22Rv1 (cell line): Measurements from ENCODE around the gene SLC45A1.
"Not testable (repeated sequence)": the region's sequence is repeated elsewhere in the genome, so short reads cannot be mapped to it uniquely, and the experiment has no call there.

Experiments used
- H3K27ac ChIP-seq: fragments of 450-650 bp; 2 replicates; pipeline ENCODE4 v1.5.1; 2017
- ZFX ChIP-seq: fragments of 450-650 bp; IDR thresholded peaks from 2 replicates; pipeline ENCODE4 v1.6.1; 2017; ENCODE audit warnings: antibody characterized with exemption, borderline replicate concordance
- TF ChIP-seq, protein P1 (sequence below): fragments of 450-650 bp; IDR thresholded peaks from 2 replicates; pipeline ENCODE4 v1.5.1; 2017; ENCODE audit warnings: mild to moderate bottlenecking

The SLC45A1 gene

DNA sequence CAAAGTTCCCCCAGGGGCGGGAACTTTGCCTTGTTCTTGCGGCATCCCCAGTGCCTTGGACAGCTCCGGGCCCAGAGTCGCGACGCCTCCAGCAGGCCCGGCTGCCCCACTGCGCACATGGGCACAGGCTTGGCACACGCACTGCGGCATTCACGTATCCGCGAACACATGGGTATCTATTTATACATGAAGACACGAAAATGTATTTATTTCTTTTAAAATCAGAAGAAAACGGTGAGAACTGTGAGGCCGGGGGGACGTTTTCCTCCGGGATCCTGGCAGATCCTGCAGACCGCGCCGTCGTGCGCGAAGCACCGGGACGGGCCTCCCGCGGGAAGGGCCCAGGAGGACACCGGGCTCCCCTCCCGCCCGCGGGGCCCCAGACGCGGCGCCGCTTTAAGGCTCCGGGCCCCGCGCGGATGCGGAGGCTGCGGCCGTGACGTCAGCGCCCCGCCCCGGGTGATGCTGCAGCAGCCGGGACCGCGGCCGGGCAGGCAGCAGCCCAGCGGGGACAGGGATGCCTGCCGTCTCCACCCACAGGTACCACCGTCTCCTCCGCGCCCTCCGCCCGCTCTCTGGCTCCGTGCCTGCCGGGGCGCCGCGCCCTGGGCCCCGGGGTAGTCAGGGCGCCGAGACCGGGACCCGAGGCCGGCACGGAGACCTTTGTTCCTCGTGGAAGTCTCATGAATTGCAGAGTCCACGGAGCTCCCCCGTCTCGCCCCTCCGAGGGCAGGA, at the start of gene SLC45A1:
Gene SLC45A1, plus strand, starts transcription at position 468 of the 735 bp plus-strand sequence. CDS start 6,216 bp downstream, outside the sequence.
- no peak within 1 kb of the TSS for H3K27ac ChIP-seq
- TF ChIP-seq ZFX = no peak
- TF ChIP-seq, protein P1, sequence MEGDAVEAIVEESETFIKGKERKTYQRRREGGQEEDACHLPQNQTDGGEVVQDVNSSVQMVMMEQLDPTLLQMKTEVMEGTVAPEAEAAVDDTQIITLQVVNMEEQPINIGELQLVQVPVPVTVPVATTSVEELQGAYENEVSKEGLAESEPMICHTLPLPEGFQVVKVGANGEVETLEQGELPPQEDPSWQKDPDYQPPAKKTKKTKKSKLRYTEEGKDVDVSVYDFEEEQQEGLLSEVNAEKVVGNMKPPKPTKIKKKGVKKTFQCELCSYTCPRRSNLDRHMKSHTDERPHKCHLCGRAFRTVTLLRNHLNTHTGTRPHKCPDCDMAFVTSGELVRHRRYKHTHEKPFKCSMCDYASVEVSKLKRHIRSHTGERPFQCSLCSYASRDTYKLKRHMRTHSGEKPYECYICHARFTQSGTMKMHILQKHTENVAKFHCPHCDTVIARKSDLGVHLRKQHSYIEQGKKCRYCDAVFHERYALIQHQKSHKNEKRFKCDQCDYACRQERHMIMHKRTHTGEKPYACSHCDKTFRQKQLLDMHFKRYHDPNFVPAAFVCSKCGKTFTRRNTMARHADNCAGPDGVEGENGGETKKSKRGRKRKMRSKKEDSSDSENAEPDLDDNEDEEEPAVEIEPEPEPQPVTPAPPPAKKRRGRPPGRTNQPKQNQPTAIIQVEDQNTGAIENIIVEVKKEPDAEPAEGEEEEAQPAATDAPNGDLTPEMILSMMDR = no peak

DNA sequence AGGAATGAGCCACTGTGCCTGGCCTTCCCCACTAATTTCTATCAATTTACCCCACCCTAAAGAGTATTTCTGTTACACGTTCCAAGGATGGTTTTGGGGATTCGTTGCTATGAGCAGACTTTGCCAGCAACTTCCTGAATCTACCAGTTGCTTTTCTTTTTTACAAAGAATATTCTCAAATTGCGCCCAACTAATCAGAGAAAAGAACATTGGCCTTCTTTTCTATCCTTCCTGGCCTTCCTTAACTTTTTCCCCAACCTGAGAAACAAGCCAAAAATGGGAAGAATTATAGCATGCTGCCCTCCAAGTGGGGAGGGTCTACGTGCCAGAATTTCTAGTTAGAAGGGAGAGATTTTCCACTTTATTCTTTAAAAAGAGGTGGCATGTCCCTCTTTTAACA, 44.9 kb upstream of the SLC45A1 start:
- no peak overlapping the region for H3K27ac ChIP-seq
- TF ChIP-seq ZFX = no peak
- TF ChIP-seq, protein P1 = no peak

DNA sequence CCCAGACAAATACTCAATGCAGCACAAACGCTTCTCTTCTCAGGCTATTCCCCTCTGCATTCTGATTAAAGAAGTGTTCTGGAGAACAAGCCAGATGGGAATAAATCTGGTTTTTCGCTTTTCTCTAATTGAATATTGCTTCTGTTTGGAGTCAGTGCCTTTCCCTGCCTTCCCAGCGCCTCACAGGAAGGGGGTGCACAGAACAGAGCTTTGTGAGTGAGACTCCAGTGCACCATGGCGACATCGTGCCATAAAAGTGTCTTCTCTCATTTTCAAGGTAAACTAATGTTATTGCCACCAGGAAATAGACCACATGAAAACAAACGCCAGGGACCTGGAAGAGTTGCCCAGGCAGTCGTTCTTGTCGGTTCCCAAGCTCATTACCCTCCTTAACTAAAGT, 43.6 kb upstream of the SLC45A1 start:
- TF ChIP-seq, protein P1 = no peak
- TF ChIP-seq ZFX = no peak
- no peak overlapping the region for H3K27ac ChIP-seq

DNA sequence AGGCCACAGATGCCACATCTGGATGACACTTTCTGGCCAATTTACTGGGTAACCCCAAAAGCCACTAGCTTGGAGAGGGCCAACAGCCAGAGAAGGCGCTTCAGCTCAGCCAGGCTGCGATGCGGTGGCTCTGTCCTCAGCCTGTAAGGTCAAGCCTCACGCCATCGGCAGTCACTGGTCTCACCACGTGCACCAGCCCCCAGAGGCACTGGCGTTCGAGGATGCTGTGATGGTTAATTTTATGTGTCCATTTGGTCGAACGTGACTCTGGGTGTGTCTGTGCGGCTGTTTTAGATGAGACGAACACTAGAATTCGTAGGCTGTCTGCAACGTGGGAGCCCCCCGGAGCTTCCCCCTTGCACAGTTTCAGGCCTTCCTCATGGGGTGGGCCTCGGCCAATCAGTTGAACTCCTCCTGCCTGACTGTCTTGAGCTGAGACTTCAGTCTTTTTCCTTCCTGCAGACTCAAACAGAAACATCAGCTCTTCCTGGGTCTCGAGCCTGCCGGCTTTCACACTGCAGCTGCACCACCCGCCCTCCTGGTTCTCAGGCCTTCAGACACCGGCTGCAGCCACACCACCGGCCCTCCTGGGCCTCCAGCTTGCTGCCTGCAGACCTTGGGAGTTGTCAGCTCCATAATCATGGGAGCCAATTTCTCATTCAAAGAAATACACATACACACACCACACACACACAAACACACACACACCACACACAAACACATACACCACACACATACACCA, 41.6 kb upstream of the SLC45A1 start:
- TF ChIP-seq, protein P1 = no peak
- TF ChIP-seq ZFX = no peak
- H3K27ac ChIP-seq = no peak overlapping the region

DNA sequence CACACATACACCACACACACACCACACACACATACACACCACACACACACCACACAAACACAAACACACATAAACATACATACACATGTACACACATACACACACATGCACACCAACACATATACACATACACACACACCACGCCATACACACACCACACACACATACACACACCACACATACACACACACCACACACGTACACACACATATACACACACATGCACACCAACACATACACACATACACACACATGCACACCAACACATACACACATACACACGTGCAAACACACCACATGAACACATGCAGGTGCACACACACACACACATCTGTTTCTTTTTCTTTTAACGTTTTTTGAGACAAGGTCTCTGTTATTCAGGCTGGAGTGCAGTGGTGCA, 41.0 kb upstream of the SLC45A1 start:
- H3K27ac ChIP-seq = no peak overlapping the region
- TF ChIP-seq ZFX = no peak
- TF ChIP-seq, protein P1 = no peak

DNA sequence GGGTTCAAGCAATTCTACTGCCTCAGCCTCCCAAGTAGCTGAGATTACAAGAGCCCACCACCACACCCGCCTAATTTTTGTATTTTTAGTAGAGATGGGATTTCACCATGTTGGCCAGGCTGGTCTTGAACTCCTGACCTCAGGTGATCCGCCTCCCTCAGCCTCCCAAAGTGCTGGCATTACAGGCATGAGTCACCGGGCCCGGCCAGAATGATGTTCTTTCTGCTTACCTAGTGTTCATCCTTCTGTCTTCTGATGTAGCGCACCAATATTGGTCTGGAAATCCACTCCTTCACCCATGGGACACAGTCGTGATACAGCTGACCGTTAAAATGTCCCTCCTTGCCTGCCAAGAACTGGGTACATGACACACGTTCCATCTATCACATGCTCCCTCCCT, 39.2 kb upstream of the SLC45A1 start:
- not testable (repeated sequence) for H3K27ac ChIP-seq

DNA sequence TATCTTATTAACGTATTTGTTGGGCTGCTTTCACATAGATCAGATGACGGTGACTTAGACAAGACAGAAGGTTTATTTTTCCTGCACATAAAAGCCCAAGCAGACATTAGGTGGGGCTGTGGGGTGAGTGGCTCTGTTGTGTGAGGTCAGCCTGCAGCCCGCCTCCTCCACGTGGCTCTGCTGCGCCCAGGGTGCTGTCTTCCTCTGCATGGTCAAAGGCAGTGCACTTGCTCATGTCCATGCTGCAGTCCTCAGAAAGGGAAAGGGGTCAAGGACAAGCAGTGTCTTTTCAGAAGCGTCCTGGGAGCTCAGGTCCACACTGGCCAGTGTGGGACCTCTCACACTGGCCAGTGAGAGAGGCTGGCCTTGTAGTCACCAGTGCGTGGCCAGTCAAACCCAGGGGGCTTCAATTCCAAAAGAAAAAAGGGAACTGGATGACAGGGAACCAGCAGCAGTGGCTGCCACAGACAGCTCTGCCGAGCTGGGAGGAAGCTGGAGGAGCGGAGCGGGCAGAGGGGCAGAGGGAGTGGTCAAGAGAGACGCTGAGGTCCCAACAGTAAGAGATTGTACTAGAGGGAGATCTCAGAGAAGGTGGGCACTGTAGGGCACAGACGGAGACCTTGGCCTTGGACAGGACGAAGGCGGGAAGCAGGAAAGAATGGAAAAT, 35.9 kb upstream of the SLC45A1 start:
- no peak for TF ChIP-seq ZFX
- TF ChIP-seq, protein P1 = no peak
- H3K27ac ChIP-seq = no peak overlapping the region
